GM23338 (cell line): ENCODE measurements around the gene IGF2R. TPM values are rescaled to one million over a fixed set of nuclear protein-coding genes. Genes with fewer than 3 reads are reported as not detected.

Source experiments
- ATAC-seq: fragments of 200-7000 bp; cut with Tn5 transposase; 3 replicates; pipeline ENCODE4 v1.9.1; 2020
- DNase-seq: peaks from one replicate; pipeline ENCODE4 v3.0.0-alpha.2; 2015; ENCODE audit warnings: low spot score
- H2AFZ ChIP-seq: fragments of 200-600 bp; sonication (generic); 2 replicates; pipeline ENCODE4 v1.8.0; 2016; ENCODE audit warnings: antibody characterized with exemption, mild to moderate bottlenecking, moderate library complexity
- H3F3A ChIP-seq: fragments of 200-600 bp; sonication (generic); replicated peaks from 2 replicates; pipeline ENCODE4 v1.8.0; 2017; ENCODE audit warnings: antibody characterized with exemption, mixed run types, low read depth
- H3K27ac ChIP-seq: fragments of 200-600 bp; sonication (generic); 2 replicates; pipeline ENCODE4 v1.6.1; 2016; ENCODE audit warnings: low read depth
- H3K27me3 ChIP-seq: fragments of 200-600 bp; sonication (generic); 2 replicates; pipeline ENCODE4 v1.8.0; 2016; ENCODE audit warnings: mild to moderate bottlenecking, mixed run types, moderate library complexity; ENCODE audit not compliant: insufficient read depth
- H3K36me3 ChIP-seq: fragments of 200-600 bp; sonication (generic); 2 replicates; pipeline ENCODE4 v1.8.0; 2016; ENCODE audit warnings: mild to moderate bottlenecking; ENCODE audit not compliant: insufficient read depth
- H3K4me1 ChIP-seq: fragments of 200-600 bp; sonication (generic); 2 replicates; pipeline ENCODE4 v1.8.0; 2016; ENCODE audit warnings: mild to moderate bottlenecking, moderate library complexity; ENCODE audit not compliant: insufficient read depth
- H3K4me2 ChIP-seq: fragments of 200-600 bp; sonication (generic); 2 replicates; pipeline ENCODE4 v1.7.1; 2017; ENCODE audit warnings: mixed run types
- H3K4me3 ChIP-seq: fragments of 200-600 bp; sonication (generic); 2 replicates; pipeline ENCODE4 v1.6.1; 2016; ENCODE audit warnings: mixed run types
- H3K79me2 ChIP-seq: fragments of 200-600 bp; sonication (generic); replicated peaks from 2 replicates; pipeline ENCODE4 v1.8.0; 2017; ENCODE audit warnings: mild to moderate bottlenecking; ENCODE audit not compliant: insufficient read depth
- H3K9me2 ChIP-seq: fragments of 200-600 bp; sonication (generic); 2 replicates; pipeline ENCODE4 v1.8.0; 2017; ENCODE audit not compliant: insufficient read depth
- H4K20me1 ChIP-seq: fragments of 200-600 bp; sonication (generic); replicated peaks from 2 replicates; pipeline ENCODE4 v1.8.0; 2017; ENCODE audit warnings: mild to moderate bottlenecking; ENCODE audit not compliant: insufficient read depth
- H3K27ac Mint-ChIP-seq: 2 replicates; pipeline ENCODE4 v1.8.0; 2020; ENCODE audit warnings: inconsistent platforms, mild to moderate bottlenecking, moderate library complexity, mixed read lengths
- H3K27me3 Mint-ChIP-seq: 3 replicates; pipeline ENCODE4 v1.8.0; 2022; ENCODE audit warnings: low read depth, mild to moderate bottlenecking, moderate library complexity, mixed read lengths, inconsistent platforms; ENCODE audit not compliant: insufficient read depth, poor library complexity
- H3K36me3 Mint-ChIP-seq: 3 replicates; pipeline ENCODE4 v1.8.0; 2021; ENCODE audit warnings: low read depth, mild to moderate bottlenecking, inconsistent platforms, moderate library complexity, mixed read lengths
- H3K4me1 Mint-ChIP-seq: 3 replicates; pipeline ENCODE4 v1.8.0; 2020; ENCODE audit warnings: mild to moderate bottlenecking, inconsistent platforms, mixed read lengths
- H3K4me3 Mint-ChIP-seq: 3 replicates; pipeline ENCODE4 v1.8.0; 2021; ENCODE audit warnings: moderate library complexity, mild to moderate bottlenecking, inconsistent platforms, mixed read lengths
- H3K9me3 Mint-ChIP-seq: 3 replicates; pipeline ENCODE4 v1.8.0; 2020; ENCODE audit warnings: moderate library complexity, mild to moderate bottlenecking, inconsistent platforms, mixed read lengths
- CREB1 ChIP-seq: fragments of 250-450 bp; sonication (Bioruptor Pico); IDR thresholded peaks from 2 replicates; pipeline ENCODE4 v1.5.0; 2020; ENCODE audit warnings: low read depth, mild to moderate bottlenecking, moderate library complexity
- ETS1 ChIP-seq: IDR thresholded peaks from 2 replicates; pipeline ENCODE4 v1.6.1; 2016; ENCODE audit warnings: antibody characterized with exemption
- JUNB ChIP-seq: IDR thresholded peaks from one replicate; pipeline ENCODE4 v1.6.1; 2016; ENCODE audit warnings: antibody characterized with exemption; ENCODE audit not compliant: unreplicated experiment
- NANOG ChIP-seq: IDR thresholded peaks from 2 replicates; pipeline ENCODE4 v1.6.1; 2016; ENCODE audit warnings: antibody characterized with exemption, borderline replicate concordance
- REST ChIP-seq: IDR thresholded peaks from one replicate; pipeline ENCODE4 v1.6.1; 2018; ENCODE audit warnings: antibody characterized with exemption; ENCODE audit not compliant: unreplicated experiment
- STAT1 ChIP-seq: IDR thresholded peaks from one replicate; pipeline ENCODE4 v1.6.1; 2016; ENCODE audit warnings: antibody characterized with exemption; ENCODE audit not compliant: unreplicated experiment
- ZNF114 ChIP-seq: fragments of 250-450 bp; sonication (Bioruptor Pico); IDR thresholded peaks from 2 replicates; pipeline ENCODE4 v1.5.0; 2020; ENCODE audit warnings: mild to moderate bottlenecking, moderate library complexity
- ZNF331 ChIP-seq: fragments of 250-450 bp; sonication (Bioruptor Pico); IDR thresholded peaks from 2 replicates; pipeline ENCODE4 v1.5.0; 2020; ENCODE audit warnings: low read depth, mild to moderate bottlenecking, moderate library complexity
- ZNF462 ChIP-seq: fragments of 250-450 bp; sonication (Bioruptor Pico); IDR thresholded peaks from 2 replicates; pipeline ENCODE4 v1.5.0; 2020; ENCODE audit warnings: mild to moderate bottlenecking, moderate library complexity
- polyA plus RNA-seq: library from polyadenylated mRNA; unstranded; fragments of >200 nt; fragmentation: Nextera tagmentation; extraction: Ambion mirVana; gene quantifications from 2 replicates; pipeline ENCODE4 v1.2.1, GENCODE V29; 2016
- total RNA-seq: library from RNA; depleted of rRNA; stranded (reverse); fragments of >200 nt; shearing (Covaris generic); gene quantifications from 2 replicates; pipeline ENCODE4 v1.2.3, GENCODE V29; 2014
- TF ChIP-seq, protein P1 (sequence below), 2 experiments: fragments of 200-600 bp in 1 of 2; sonication (generic) in 1 of 2; conservative IDR thresholded peaks; 2 replicates each; pipeline versions ENCODE4 v1.5.1 to v1.6.1; 2016 to 2017; ENCODE audit warnings: antibody characterized with exemption in 2 of 2, low read depth in 2 of 2, mild to moderate bottlenecking in 2 of 2, moderate library complexity in 1 of 2

Gene IGF2R
- total and polyA plus RNA-seq, 2 experiments from 2014 or later: 12.5 to 76.4 TPM

GRCh38 chr6:160048471-160048870 is 79.6 kb downstream of the IGF2R start (continued):
- TF ChIP-seq JUNB (no peak), ZNF331 (CRISPR knock-in tag) (no peak)

DNA sequence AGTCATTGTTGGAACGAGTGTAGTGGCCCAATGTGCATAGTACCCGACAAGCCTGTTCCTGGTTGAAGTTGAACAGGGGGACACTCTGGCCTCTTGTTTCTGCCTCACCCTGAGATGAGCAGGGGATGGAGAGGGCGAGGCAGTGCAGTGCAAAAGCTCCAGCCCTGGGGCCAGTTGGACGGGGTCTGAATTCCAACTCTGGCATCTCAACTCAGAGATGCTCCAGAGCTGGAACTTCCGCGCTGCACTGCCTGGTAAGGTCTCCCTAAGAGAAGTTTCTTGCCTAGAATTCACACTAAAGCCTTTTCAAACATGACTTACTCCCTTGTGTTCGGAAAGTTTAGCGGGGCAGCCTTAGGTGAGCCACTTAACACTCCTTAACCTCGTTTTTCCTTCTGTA is 80.5 kb downstream of the IGF2R start:
- Histone ChIP-seq H3F3A (no peaks in the 10 kb centered on the region), H3K36me3 (peaks cover 59% of the 10 kb centered on the region), H4K20me1 (0 out of 2 replicates have a peak, but pooled peaks cover 6% of the 10 kb centered on the region), H3K4me2 (no peak overlapping the region), H3K4me3 (no peak overlapping the region), H2AFZ (no peak overlapping the region), H3K79me2 (no peaks in the 10 kb centered on the region), H3K27me3 (no peaks in the 10 kb centered on the region), H3K4me1 (no peaks in the 10 kb centered on the region), H3K27ac (no peak overlapping the region), H3K9me2 (no peaks in the 10 kb centered on the region)
- DNase-seq: no peak
- TF ChIP-seq ZNF462 (no peak), ZNF114 (CRISPR knock-in tag) (no peak), NANOG (no peak), STAT1 (no peak), ZNF331 (CRISPR knock-in tag) (no peak), REST (no peak), ETS1 (no peak), CREB1 (CRISPR knock-in tag) (no peak)
- TF ChIP-seq, protein P1, sequence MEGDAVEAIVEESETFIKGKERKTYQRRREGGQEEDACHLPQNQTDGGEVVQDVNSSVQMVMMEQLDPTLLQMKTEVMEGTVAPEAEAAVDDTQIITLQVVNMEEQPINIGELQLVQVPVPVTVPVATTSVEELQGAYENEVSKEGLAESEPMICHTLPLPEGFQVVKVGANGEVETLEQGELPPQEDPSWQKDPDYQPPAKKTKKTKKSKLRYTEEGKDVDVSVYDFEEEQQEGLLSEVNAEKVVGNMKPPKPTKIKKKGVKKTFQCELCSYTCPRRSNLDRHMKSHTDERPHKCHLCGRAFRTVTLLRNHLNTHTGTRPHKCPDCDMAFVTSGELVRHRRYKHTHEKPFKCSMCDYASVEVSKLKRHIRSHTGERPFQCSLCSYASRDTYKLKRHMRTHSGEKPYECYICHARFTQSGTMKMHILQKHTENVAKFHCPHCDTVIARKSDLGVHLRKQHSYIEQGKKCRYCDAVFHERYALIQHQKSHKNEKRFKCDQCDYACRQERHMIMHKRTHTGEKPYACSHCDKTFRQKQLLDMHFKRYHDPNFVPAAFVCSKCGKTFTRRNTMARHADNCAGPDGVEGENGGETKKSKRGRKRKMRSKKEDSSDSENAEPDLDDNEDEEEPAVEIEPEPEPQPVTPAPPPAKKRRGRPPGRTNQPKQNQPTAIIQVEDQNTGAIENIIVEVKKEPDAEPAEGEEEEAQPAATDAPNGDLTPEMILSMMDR (conservative IDR thresholded peaks at IDR 0.05; ENCODE audit: low read depth in 2 of 2): no peak
- no peak overlapping the region for H3K27ac Mint-ChIP-seq
- no peaks in the 10 kb centered on the region for H3K9me3 Mint-ChIP-seq
- peaks cover 4% of the 10 kb centered on the region for H3K27me3 Mint-ChIP-seq
- H3K4me1 Mint-ChIP-seq: no peaks in the 10 kb centered on the region
- no peak overlapping the region for H3K4me3 Mint-ChIP-seq
- ATAC-seq: no peak
- peaks cover 96% of the 10 kb centered on the region for H3K36me3 Mint-ChIP-seq
